Activated naive CD8-positive, alpha-beta T cell treated with anti-CD3 and anti-CD28 coated beads for 36 hours (primary cell): ENCODE measurements around the gene AKT3. TPM values are rescaled to one million over a fixed set of nuclear protein-coding genes. Genes with fewer than 3 reads are reported as not detected.

Experiments used
- DNase-seq: peaks from one replicate; pipeline ENCODE4 v3.0.0; 2021
- H3K27ac Mint-ChIP-seq: one replicate; pipeline ENCODE4 v1.8.0; 2022; ENCODE audit warnings: mild to moderate bottlenecking, moderate library complexity, mixed read lengths
- H3K27me3 Mint-ChIP-seq: one replicate; pipeline ENCODE4 v1.8.0; 2022; ENCODE audit warnings: mild to moderate bottlenecking, mixed read lengths
- H3K36me3 Mint-ChIP-seq: one replicate; pipeline ENCODE4 v1.8.0; 2021; ENCODE audit warnings: mild to moderate bottlenecking, mixed read lengths
- H3K4me1 Mint-ChIP-seq: one replicate; pipeline ENCODE4 v1.8.0; 2021; ENCODE audit warnings: mixed read lengths
- H3K4me3 Mint-ChIP-seq: one replicate; pipeline ENCODE4 v1.8.0; 2022; ENCODE audit warnings: mild to moderate bottlenecking, moderate library complexity, mixed read lengths
- H3K9me3 Mint-ChIP-seq: one replicate; pipeline ENCODE4 v1.8.0; 2022; ENCODE audit warnings: mixed read lengths
- total RNA-seq, 2 experiments: library from RNA; stranded (reverse); gene quantifications; one replicate each; pipeline ENCODE4 v1.2.3, GENCODE V29; 2021

The AKT3 gene
- total RNA-seq, 2 experiments from 2014 or later, result 19.1 to 21.5 TPM

DNA sequence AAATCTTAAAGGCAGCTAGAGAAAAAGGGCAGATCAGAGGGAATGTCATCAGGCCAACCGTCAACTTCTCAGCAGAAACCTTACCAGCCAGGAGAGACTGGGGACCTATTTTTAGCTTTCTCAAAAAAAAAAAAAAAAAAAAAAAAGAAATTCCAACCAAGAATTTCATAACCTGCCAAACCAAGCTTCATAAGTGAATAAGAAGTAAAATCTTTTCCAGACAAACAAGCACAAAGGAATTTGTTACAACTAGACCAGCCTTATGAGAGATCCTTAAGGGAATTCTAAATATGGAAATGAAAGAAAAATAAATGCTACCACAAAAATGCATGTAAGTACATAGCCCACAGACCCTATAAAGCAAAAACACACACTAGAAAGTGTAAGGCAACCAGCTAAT is 267.7 kb downstream of the AKT3 start:
- H3K9me3 Mint-ChIP-seq, result peaks cover 35% of the 10 kb centered on the region
- H3K27ac Mint-ChIP-seq, result no peak overlapping the region
- no peaks in the 10 kb centered on the region for H3K27me3 Mint-ChIP-seq
- H3K4me3 Mint-ChIP-seq, result no peak overlapping the region
- no peak for DNase-seq
- peaks cover 66% of the 10 kb centered on the region for H3K36me3 Mint-ChIP-seq
- no peaks in the 10 kb centered on the region for H3K4me1 Mint-ChIP-seq

DNA sequence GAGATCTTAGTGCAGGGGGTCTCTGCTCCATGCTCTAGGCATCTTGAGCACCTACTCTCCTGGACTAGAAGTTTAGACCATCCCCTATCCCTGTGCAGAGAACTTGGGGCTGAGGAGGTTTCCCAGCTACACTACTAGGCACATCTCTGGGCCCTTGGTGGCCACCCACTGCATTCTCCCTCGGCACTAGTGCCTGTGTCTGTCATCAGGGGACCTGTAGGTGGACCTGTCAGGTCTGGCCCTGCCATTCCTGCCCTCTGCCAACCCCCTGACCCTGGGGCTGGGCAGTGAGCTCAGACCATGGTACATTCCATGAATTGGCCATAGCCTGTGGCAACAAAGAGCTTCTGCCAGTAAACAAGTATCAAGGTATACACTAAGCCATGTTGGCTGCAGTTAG is 269.1 kb downstream of the AKT3 start:
- Mint-ChIP-seq H3K4me1 (no peaks in the 10 kb centered on the region), H3K36me3 (peaks cover 71% of the 10 kb centered on the region), H3K9me3 (peaks cover 34% of the 10 kb centered on the region), H3K27ac (no peak overlapping the region), H3K4me3 (no peak overlapping the region), H3K27me3 (no peaks in the 10 kb centered on the region)
- DNase-seq, result no peak

DNA sequence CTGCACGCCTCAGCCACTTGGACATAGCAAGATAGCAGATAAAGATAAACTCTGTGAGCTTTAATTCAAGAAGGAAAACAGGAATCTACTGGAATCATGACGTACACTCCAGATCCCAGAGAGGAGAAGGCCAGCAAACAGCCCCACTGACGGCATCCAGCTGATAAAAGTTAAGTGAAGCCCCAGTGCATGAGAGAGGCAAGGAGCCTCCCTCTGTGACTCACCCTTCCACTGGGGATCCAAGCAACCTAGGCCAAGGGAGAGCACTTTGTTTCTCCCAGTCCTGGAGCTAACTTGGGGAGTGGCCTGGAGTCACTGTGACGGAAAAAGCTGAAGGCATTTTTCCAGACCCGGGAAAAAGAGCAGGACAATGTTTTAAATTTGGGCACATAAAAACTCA is 270.0 kb downstream of the AKT3 start:
- H3K27ac Mint-ChIP-seq, result no peak overlapping the region
- DNase-seq, result no peak
- H3K36me3 Mint-ChIP-seq, result peaks cover 63% of the 10 kb centered on the region
- no peaks in the 10 kb centered on the region for H3K27me3 Mint-ChIP-seq
- peaks cover 30% of the 10 kb centered on the region for H3K9me3 Mint-ChIP-seq
- H3K4me3 Mint-ChIP-seq, result no peak overlapping the region
- no peaks in the 10 kb centered on the region for H3K4me1 Mint-ChIP-seq

DNA sequence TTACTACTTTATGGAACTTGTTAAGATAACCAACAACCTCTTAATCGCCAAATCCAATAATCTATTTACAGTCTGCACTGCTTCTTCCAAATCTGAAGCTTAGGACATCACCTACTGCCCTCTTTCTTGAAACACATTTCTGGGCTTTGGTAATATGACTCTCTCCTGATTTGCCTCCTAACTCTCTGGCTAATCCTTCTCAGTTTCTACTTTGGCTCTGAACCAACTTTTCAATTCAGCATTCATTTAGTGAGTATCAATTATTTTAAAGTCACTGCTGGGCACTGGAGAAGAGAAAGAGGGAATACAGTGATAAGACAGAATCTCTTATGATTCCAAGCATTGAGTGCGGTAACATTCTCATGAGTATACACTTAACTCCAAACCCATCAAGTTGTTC is 275.0 kb downstream of the AKT3 start:
- Mint-ChIP-seq H3K27me3 (no peaks in the 10 kb centered on the region), H3K36me3 (peaks cover 40% of the 10 kb centered on the region), H3K9me3 (peaks cover 2% of the 10 kb centered on the region), H3K27ac (no peak overlapping the region), H3K4me3 (no peak overlapping the region), H3K4me1 (no peaks in the 10 kb centered on the region)
- DNase-seq, result no peak

DNA sequence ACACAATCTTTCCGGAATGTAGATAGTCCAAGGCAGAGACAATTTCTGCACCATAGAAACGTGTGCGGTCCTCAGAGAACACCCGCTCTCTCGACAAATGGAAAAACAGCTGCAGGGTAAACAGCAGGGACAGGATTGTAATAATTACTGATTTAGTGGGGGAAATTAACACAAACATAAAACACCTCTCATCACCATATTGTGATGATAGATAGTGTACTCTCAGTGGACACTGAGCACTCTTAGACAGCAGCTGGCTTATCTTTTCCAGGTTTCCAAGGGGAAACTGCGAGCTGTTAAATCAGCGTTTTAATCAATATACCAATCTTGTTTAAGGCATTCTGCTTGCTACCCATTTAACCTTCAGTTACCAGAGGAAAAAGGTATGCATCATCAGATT is 277.1 kb downstream of the AKT3 start:
- H3K4me3 Mint-ChIP-seq, result no peak overlapping the region
- DNase-seq, result no peak
- H3K4me1 Mint-ChIP-seq, result no peaks in the 10 kb centered on the region
- peaks cover 29% of the 10 kb centered on the region for H3K36me3 Mint-ChIP-seq
- no peak overlapping the region for H3K27ac Mint-ChIP-seq
- no peaks in the 10 kb centered on the region for H3K27me3 Mint-ChIP-seq
- H3K9me3 Mint-ChIP-seq, result peaks cover 2% of the 10 kb centered on the region

DNA sequence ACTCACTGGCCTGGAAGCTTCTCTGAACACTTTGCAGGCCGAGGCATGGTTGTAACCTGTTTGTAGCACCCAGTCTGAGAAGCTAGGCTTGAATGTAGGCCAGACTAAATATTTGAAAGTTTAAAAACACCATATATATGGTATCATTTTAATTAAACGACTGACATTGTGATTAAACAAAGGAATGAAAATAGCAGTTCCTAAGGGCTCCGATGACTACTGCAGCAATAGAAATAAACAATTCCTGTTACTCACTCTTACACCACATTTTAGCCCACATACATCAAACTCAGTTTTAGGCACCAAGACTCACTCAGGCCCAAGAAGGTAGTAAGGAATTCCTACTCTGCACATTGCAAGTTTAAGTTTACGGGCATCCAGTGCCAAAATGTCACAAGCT is 281.2 kb downstream of the AKT3 start:
- no peak for DNase-seq
- H3K27ac Mint-ChIP-seq, result no peak overlapping the region
- no peaks in the 10 kb centered on the region for H3K9me3 Mint-ChIP-seq
- peaks cover 2% of the 10 kb centered on the region for H3K4me1 Mint-ChIP-seq
- no peaks in the 10 kb centered on the region for H3K27me3 Mint-ChIP-seq
- H3K36me3 Mint-ChIP-seq, result peaks cover 16% of the 10 kb centered on the region
- H3K4me3 Mint-ChIP-seq, result no peak overlapping the region

DNA sequence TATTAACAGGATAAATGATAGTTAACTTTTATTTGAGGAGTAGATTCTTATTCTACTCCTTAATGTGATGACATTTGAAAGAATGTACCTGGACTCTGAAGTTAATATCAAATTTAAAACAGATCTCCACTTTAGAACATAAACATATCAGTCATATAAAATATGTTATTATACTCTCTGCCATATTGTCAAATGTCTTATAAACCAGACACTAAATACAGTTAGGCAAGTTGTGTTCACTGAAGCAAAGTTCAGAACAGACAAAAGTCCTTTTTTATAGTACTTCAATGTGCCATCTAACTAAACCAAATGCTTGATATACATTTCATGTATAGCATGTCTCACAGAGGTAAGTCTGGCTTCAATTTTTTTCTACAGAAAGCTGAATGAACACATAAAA is 285.2 kb downstream of the AKT3 start:
- Mint-ChIP-seq H3K4me1 (peaks cover 2% of the 10 kb centered on the region), H3K27ac (no peak overlapping the region), H3K9me3 (peaks cover 4% of the 10 kb centered on the region), H3K27me3 (no peaks in the 10 kb centered on the region), H3K4me3 (no peak overlapping the region), H3K36me3 (peaks cover 25% of the 10 kb centered on the region)
- no peak for DNase-seq

GRCh38 chr1:243563732-243564131 is 286.3 kb downstream of the AKT3 start:
- no peak overlapping the region for H3K4me3 Mint-ChIP-seq
- H3K4me1 Mint-ChIP-seq, result peaks cover 2% of the 10 kb centered on the region
- no peak for DNase-seq
- peaks cover 4% of the 10 kb centered on the region for H3K9me3 Mint-ChIP-seq
- H3K27ac Mint-ChIP-seq, result no peak overlapping the region
- H3K36me3 Mint-ChIP-seq, result peaks cover 25% of the 10 kb centered on the region
- H3K27me3 Mint-ChIP-seq, result no peaks in the 10 kb centered on the region

DNA sequence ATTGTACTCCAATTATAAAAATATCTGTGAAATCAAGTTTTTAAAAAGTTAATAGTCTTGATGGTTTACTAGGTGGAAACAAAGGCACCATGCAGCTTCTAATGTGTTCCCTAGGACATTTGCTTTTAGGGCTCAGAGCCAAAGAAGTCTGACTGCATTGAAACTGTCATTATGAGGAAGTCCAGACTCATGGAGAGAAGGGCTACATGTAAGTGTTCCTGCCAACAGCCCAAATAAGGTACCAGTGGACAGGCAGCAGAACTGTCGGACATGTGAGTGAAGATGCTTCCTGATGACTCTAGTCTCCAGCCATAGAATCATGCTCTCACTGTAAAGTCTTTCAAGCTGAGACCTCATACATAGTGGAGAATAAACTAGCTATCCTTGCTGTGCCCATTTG is 287.6 kb downstream of the AKT3 start:
- Mint-ChIP-seq H3K4me1 (peaks cover 2% of the 10 kb centered on the region), H3K36me3 (peaks cover 22% of the 10 kb centered on the region), H3K27ac (no peak overlapping the region), H3K9me3 (peaks cover 4% of the 10 kb centered on the region), H3K27me3 (no peaks in the 10 kb centered on the region), H3K4me3 (no peak overlapping the region)
- no peak for DNase-seq

DNA sequence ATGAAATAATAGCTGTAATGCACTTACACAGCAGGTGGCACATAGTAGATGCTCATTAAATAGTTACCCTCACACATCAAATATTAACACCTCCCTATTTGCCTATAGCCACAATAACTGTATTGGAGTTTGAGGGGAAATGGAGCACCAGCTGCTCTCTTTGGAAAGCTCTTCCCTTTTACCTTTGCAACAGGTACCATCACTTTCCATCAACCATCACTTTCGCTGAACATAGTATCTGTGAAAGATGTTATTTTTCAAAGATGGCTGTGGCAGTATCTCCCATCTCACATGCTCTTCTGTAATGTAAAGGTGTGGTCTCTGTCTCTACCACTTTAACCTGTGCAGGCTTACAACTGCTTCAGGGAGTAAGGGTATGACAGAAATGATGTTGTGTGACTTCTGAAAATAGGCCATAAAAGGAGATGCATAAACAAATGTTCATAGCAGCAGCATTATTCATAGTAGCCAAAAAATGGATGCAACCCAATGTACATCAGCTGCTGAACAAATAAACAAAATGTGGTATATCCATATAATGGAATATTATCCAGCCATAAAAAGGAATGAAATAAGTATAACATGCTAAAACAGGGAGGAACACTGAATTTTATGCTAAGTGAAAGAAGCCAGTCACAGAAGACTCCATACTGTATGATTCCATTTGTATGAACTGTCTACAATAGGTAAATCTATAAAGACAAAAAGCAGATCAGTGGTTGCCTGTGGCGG is 288.3 kb downstream of the AKT3 start:
- Mint-ChIP-seq H3K27me3 (no peaks in the 10 kb centered on the region), H3K36me3 (peaks cover 19% of the 10 kb centered on the region), H3K27ac (no peak overlapping the region), H3K4me1 (peaks cover 2% of the 10 kb centered on the region), H3K9me3 (peaks cover 4% of the 10 kb centered on the region), H3K4me3 (no peak overlapping the region)
- DNase-seq, result no peak

- no peaks in the 10 kb centered on the region for H3K4me1 Mint-ChIP-seq
- no peak for DNase-seq
- H3K9me3 Mint-ChIP-seq, result peaks cover 4% of the 10 kb centered on the region
- H3K4me3 Mint-ChIP-seq, result no peak overlapping the region
- peaks cover 19% of the 10 kb centered on the region for H3K36me3 Mint-ChIP-seq
- no peaks in the 10 kb centered on the region for H3K27me3 Mint-ChIP-seq
- no peak overlapping the region for H3K27ac Mint-ChIP-seq
Measured at GRCh38 chr1:243559575-243560162, 290.4 kb downstream of the AKT3 start.

- Mint-ChIP-seq H3K36me3 (peaks cover 17% of the 10 kb centered on the region), H3K4me3 (no peak overlapping the region), H3K9me3 (peaks cover 4% of the 10 kb centered on the region), H3K27ac (no peak overlapping the region), H3K27me3 (no peaks in the 10 kb centered on the region), H3K4me1 (no peaks in the 10 kb centered on the region)
- no peak for DNase-seq
Measured at GRCh38 chr1:243558576-243558975, 291.5 kb downstream of the AKT3 start.

- H3K27me3 Mint-ChIP-seq, result no peaks in the 10 kb centered on the region
- no peak overlapping the region for H3K4me3 Mint-ChIP-seq
- H3K27ac Mint-ChIP-seq, result no peak overlapping the region
- peaks cover 4% of the 10 kb centered on the region for H3K9me3 Mint-ChIP-seq
- DNase-seq, result no peak
- peaks cover 16% of the 10 kb centered on the region for H3K36me3 Mint-ChIP-seq
- no peaks in the 10 kb centered on the region for H3K4me1 Mint-ChIP-seq
Measured at GRCh38 chr1:243557866-243558265, 292.2 kb downstream of the AKT3 start.

GRCh38 chr1:243554686-243555085 is 295.4 kb downstream of the AKT3 start:
- DNase-seq, result no peak
- Mint-ChIP-seq H3K9me3 (no peaks in the 10 kb centered on the region), H3K36me3 (peaks cover 10% of the 10 kb centered on the region), H3K27me3 (no peaks in the 10 kb centered on the region), H3K27ac (no peak overlapping the region), H3K4me3 (no peak overlapping the region), H3K4me1 (no peaks in the 10 kb centered on the region)

GRCh38 chr1:243553090-243553489 is 297.0 kb downstream of the AKT3 start:
- Mint-ChIP-seq H3K4me1 (peaks cover 3% of the 10 kb centered on the region), H3K4me3 (no peak overlapping the region), H3K9me3 (no peaks in the 10 kb centered on the region), H3K36me3 (peaks cover 12% of the 10 kb centered on the region), H3K27me3 (no peaks in the 10 kb centered on the region), H3K27ac (no peak overlapping the region)
- no peak for DNase-seq

- no peak overlapping the region for H3K4me3 Mint-ChIP-seq
- no peaks in the 10 kb centered on the region for H3K9me3 Mint-ChIP-seq
- no peak overlapping the region for H3K27ac Mint-ChIP-seq
- peaks cover 4% of the 10 kb centered on the region for H3K4me1 Mint-ChIP-seq
- H3K27me3 Mint-ChIP-seq, result no peaks in the 10 kb centered on the region
- DNase-seq, result no peak
- peaks cover 20% of the 10 kb centered on the region for H3K36me3 Mint-ChIP-seq
Measured at GRCh38 chr1:243550276-243550675, 299.8 kb downstream of the AKT3 start.
